GM18519 (cell line): ENCODE results near the gene PEAK3.

ENCODE experiments used
- ATAC-seq: cut with Tn5 transposase; IDR thresholded peaks from one replicate; pipeline ENCODE4 v1.9.1; 2021; ENCODE audit warnings: mild to moderate bottlenecking, moderate library complexity; ENCODE audit not compliant: unreplicated experiment, low FRiP score

Gene PEAK3, protein sequence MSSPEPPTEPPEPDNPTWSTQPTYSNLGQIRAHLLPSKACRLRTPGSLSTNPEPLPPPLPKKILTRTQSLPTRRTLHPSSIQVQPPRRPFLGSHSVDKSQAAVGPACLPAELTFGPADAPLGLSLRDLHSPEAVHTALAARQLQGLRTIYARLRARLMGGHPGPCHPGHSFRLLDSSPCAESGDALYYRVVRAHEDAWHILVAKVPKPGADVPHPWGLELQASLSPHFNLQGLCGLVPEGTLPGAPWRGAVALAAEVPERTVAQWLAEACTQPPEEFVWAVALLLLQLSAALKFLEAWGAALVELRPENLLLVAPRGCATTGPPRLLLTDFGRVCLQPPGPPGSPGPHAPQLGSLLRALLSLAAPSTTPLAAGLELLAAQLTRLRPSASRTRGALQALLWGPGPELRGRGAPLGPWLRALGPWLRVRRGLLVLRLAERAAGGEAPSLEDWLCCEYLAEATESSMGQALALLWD

DNA sequence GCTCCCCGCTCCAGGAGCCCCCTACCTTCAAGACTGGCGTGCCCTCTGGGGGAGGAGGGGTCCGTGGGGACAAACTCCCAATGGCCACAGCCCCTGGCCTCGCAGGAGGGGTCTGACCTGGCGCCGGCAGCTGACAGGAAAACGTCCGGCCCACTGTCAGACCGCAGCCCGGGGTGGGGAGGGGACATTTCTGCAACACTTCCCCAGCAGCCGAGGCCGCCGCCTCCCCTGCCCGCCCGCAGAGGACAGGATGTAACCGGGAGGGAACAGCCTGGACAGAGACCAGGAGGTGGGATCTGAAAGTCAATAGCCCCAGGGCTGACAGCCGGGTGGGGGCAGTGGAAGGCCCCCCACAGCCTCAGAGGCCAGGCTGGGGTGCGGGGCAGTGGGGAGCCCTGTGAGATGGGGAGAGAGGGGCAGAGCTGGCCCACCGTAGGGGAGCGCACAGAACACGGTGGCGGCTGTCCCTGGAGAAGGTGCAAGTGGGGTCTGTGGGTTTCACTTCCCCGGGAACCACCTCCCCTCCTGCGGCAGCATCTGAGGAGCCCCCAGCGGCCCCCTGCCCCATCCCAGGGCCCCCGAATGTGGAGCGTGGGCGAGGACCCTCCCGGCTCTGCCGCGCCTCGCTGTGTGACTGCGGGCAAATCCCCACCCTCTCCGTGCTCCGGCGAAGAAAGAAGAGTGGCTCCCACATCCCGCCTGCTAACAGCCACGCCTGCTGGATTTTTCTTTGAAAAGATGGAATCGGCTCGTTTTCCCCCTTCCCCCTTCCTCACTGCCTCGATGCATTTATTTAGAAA is at the start of gene PEAK3:
PEAK3 (minus strand) TSS at position 114 of the 800 bp plus-strand sequence. CDS start 1,244 bp downstream, outside the sequence.
- ATAC-seq = no peak

DNA sequence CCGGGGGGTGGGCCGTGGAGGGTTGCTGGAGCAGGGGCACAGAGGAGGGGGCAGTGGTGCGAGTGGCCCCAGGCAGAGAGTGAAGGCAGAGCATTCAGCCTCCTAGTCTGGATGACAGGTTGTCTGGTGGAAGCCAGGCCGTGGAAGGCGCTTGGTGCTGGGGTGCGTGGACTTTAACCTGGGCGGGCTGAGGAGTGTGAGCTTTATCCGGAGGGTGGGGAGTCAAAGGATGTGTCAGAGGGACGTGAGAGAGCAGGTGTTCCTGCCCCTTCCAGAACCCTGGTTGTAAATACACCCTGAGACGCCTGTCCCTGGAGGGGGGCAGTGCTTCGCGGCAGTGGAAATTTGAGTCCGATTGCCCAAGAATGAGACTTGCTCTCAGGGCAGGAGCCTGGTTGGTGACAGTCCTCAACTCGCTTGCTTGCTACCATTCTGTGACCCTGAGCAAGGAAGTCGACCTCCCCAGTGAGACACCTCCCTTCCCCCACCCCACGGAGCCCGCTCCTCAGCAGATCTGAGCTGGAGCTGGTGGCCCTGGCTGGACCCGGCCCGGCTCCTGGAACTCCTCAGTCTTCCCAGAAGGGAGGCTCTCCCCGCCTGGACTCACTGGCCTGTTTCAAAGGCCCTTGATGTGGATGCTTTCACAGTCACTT is 48.8 kb upstream of the PEAK3 start:
- no peak for ATAC-seq

DNA sequence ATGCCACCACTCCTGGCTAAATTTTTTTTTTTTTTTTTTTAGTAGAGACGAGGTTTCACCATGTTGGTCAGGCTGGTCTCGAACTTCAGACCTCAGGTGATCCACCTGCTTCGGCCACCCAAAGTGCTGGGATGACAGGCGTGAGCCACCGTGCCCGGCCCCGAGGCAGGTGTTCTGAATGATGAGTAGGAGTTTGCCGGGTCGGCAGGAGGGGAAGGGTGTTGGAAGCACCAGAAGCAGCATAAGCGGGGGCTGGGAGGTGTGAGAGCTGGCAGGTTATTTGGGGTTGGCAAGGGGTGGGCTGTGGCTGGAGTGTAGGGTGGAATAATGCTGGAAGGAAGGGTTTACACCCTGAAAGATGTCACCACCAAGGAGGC is 48.3 kb upstream of the PEAK3 start:
- no peak for ATAC-seq

DNA sequence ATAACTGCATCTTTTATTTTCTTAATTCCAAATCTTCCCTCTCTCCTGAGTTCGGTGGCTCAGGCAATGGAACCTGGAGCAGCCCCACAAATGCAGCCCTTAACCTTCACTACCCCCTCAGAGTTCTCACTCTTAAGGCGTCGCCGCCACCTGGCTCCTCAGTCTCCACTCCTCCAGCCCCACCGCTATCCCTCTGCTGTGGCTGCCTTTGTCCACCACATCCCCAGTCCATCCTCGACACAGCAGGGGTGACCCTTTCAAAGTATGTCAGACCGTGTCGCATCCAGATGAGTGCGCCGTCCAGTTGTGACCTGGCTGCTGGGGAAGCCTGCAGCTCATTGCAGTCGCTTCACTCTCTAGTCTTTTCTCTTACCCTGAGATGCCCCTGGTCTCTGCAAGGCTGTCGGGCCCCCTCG is 47.5 kb upstream of the PEAK3 start:
- no peak for ATAC-seq

DNA sequence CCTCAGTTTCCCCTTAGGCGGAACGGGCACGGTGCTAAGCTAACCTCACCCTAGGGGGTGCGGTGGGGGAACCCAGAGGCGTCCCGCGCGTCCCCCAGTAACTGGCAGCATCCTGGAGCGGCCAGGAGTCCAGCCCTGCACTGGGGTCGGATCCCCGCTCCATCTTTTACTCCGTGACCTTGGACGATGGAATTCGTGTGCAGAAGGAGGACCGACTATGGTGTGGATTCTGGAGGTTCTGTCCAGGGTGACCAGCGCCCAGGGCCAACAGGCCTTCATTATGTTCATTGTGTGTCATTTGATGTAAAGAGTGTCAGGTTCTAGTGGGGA is 47.1 kb upstream of the PEAK3 start:
- ATAC-seq = no peak

DNA sequence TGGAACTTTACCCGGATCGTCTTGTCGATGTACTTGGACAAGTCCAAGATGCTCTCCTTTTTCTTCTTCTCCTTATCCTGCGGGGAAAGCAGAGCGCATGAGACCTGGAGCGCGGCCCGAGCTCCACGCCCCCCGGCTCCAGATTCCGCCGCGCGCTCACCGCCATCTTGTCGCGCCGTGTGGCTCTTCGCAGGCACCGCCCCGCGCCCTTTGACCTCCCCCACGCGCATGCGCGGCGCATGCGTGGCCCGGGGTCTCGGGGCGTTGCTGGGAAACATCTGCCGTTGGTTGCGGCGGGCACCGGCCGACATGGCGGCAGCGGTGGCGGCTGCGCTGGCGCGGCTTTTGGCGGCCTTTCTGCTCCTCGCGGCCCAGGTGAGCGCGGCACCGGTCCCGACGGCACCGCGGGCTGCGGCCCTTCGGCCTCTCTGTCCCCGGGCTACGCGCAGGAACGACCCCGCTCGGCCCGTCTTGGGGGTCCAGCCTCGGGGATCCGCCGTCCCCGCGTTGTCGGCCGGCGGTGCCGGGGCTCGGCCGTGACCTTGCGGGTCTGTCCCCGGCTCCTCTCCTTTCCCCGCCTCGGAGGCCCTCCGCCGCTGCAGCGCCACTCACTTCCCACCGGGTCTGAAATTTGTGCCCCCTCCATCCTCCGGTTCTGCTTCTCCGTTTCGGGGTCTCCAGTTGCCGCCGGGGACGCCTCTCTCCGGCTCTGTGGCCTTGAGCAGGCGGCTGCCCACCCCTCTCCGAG is 46.6 kb upstream of the PEAK3 start, which contains the start of the genes LSM7 and SPPL2B:
LSM7 (minus strand) TSS at position 186 of the 748 bp plus-strand sequence; CDS start at position 166, 20 bp downstream.
SPPL2B (plus strand) TSS at position 284 of the 748 bp plus-strand sequence; CDS start at position 310, 26 bp downstream.
- peak; percentile 37 for ATAC-seq

DNA sequence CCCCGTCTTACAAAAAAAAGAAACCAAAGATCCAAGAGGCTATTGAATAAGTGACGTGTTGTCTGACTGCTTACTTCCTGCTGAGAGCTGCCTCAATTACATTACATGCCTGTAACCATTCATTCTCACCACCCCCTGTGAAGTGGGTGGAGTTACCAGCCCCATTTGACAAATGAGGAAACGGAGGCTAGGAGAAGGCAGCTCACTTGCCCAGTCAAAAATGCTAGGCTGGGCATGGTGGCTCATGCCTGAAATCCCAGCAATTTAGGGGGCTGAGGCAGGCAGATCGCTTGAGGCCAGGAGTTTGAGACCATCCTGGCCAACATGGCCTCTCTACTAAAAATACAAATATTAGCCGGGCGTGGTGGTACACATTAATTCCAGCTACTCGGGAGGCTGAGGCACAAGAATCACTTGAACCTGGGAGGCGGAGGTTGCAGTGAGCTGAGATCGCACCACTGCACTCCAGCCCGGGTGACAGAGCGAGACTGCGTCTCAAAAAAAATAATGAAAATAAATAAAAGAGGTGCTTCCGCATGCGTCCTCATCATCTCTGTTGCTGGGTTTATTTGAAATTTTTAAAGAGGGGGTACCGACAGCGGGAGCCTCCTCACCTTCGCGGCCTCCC is 45.9 kb upstream of the PEAK3 start:
- no peak for ATAC-seq

DNA sequence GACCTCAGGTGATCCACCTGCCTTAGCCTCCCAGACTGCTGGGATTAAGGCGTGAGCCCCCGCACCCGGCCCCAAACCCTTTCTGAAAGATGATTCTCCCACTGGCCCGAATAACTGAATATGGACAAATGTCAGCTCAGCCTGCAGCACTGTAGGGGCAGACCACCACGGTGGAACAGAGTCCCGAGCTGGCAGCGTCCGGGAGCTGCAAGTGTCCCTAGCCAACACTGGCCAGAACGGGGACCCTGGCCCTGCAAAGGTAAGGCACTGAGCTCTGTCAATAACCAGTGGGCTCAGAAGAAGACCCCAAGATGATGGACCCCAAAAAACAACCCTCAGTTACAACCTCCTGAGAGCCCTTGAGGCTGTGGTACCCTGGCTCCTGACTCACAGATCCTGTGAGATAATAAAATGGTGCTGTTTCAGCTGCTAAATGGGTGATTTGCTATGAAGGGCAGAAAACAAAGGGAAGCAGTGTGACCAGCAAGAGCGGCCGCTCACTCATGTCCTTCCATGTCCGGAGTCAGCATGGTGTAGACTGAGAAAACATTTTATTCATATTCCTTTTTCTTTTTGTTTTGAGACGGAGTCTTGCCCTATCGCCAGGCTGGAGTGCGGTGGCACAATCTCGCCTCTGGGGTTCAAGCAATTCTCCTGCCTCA is 44.9 kb upstream of the PEAK3 start:
- no peak for ATAC-seq

DNA sequence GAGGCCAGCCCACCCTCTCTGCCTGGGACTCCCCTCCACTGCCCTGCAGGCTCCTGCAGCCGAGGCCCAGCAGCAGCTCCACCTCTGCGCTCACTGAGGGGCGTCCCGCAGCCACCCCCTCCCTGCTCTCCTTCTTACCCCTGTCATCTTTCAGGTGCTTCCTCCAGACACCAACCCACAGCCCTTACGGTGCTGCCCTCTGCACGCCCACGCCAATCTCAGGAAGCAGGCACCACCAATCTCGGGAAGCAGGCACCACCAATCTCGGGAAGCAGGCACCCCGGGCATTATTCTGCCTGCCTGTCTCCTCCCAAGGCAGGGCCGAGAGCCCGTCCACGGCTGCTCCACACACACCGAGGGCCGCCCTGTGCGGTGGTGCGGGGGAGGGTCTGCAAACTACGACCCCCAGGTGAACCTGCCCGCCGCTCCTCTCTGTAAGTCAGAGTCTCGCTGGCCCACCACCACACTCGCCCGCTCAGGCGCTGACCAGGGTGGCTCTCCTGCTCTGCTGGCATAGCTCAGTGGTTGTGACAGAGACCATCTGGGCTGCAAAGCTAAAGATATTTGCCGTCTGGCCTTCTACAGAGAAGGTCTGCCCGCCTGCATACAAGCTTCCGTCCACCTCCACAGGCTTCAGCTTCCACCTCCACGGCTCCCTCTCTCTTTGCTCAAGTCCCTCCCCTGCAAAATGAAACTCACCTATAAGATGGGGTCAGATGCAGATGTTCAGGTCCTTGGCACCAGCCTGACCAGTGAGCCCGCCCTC is 43.5 kb upstream of the PEAK3 start:
- no peak for ATAC-seq

DNA sequence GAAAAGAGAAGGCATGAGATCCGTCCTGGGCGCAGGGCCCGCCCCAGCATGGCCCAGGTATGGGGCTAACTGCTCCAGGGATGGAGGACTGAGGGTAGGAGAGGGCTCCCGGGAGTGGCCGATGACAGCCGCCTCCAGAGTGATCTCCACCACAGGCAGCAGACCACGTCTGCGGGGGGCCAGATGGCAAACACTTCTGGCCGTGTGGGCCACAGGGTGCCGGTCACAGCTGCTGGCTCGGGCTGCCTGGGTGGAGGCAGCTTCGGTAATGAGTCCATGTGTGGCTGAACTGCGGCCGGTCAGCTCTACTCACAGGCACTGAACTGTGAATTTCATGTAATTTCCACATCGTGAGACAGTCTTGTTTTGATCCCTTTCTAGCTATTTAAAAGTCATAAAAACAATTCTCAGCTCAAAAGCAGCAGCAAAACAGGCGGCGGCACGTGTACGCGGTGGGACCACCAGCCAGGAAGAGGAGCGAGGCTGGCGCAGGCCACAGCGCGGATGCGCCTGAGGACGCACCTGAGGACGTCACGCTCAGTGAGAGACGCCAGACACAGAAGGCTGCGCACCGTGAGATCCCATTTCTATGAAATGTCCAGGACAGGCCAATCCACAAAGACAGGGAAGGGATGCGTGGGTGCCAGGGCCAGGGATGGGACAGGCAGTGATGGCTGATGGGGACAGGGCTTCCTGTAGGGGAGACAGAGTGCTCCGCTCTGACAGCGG is 42.4 kb upstream of the PEAK3 start:
- no peak for ATAC-seq

DNA sequence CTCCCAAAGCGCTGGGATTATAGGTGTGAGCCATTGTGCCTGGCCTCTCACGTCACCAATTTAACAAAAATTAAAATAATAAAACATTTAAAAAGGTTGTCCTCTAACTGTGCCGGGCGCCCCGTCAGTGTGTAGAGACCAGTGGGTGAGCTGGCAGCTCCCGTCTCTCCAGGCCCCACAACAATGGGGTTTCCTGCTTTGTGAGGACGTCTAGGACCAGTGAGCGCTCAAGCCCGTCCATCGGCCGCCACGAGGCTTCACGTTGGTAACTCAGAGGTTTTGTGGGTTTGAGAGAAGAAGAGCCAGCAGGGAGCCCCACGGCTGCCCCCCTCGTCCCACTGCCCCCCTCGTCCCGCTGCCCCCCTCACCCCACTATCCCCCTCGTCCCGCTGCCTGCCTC is 41.7 kb upstream of the PEAK3 start:
- ATAC-seq = no peak

DNA sequence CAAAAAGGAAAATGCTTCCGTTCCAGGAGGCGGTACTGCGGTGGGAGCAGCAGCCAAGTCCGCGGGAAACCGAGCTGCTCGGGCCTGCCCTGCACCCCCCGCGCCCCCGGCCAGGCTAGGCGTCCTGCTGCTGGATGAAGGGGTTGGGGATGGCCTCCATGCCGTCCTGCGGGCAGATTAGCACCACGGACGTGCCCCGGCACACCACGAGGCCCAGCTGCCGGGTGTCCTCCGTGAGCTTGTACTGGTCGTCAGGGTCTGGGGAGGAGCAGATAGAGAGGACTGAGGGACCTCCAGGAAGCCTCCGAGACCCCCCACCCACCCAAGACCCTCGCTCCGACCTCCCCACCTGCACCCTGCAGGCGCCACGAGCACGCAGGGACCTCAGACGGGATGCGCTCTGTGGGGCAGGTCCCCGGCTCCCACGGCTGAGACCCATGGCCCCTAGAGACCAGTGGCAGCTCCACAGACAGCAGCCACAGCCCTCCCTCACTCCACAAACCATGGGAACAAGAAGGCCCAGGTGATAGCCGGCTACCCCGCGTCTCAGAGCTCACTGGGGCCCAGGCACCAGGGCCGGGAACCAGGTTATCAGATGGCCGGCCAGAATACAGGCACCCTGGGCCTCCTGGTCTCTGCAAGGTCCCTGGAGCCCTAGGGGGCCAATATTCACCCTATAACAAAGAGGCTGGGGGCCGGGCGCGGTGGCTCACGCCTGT is 39.7 kb upstream of the PEAK3 start:
- no peak for ATAC-seq

DNA sequence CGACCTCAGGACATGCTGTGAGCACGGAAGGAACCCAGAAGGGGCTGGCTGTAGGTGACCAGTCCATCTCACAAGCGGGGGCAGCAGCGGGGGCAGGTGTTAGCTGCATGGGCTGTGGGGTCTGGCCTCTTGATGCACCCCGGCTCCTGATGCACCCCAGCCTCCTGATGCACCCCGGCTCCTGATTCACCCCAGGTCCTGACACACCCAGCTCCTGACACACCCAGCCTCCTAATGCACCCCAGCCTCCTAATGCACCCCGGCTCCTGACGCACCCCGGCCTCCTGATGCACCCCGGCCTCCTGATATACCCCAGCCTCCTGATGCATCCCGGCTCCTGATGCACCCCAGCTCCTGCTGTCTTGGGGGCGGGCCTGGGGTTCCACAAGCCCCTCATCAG is 39.0 kb upstream of the PEAK3 start:
- no peak for ATAC-seq

DNA sequence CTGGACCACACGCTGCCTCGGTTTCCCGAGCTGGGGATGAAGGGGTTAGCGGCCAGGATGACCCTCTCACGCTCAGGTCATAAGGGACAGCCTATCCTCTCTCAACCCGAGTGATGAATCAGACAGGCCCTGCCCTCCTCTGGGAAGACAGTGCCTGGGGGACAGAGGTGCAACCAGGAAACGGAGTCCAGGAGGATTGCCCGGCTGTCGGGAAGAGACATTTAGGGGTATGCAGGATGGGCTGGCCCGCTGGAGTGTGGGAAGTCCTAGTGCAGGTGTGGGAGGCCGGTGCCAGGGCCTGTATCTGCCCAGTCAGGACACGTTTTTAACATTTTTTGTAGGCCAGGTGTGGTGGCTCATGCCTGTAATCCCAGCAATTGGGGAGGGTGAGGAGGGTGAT is 38.1 kb upstream of the PEAK3 start:
- no peak for ATAC-seq

DNA sequence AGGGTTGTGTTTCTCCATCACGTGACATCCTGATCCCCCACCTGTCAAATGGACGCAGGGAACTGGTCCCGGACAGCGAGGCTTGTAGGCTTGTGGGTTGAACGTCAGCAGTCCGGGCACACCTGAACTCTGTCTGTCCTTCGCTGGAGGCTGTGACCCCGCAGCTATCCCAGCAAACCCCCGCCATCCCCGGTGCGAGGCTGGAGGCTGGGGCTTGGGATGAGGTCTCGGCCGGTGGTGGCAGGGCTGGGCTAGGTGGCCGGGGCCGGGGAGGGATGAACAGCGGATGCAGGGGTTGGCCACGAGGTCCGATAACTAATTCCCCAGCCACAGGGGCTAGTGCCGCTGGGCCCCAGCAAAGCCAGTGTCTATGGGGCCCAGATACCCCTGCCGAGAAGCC is 37.6 kb upstream of the PEAK3 start:
- ATAC-seq = no peak

DNA sequence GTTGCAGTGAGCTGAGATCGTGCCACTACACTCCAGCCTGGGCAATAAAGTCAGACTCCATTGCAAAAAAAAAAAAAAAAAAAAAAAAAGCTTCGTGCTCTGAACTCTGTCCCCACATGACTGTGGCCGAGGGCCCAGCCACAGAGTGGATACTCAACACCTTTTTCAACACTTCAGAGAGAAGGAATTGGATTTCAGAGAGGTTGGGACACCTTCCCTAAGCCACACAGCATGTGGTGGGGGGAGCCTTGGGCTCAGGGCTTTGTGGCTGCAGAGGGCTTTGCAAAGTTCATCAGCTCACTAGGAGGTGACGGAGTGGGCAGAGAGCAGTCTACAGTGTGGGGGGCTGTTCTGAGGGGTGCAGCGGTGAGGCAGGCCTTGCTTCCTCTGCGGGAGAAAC is 36.9 kb upstream of the PEAK3 start:
- ATAC-seq = no peak

DNA sequence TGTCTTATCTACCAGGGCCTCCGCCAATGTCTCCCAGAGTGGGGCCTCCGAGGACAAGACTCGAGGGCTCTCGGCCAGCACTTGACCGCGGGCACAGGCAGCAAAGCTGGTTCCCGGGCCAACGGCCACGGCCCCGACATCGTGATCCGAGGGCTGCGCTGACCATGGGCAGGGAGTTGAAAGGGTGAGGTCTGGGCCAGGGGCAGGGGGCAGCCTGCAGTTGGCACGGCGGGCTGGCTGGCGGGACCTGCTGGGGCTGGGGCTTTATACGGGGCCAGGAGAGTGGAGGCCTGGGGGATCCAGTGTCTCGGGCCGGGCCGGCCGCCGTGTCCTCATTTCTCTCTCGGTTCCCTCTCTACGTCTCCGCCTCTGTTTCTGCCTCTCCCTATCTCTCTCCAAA is 35.8 kb upstream of the PEAK3 start:
- ATAC-seq = no peak
